ENCODE measurements around the gene UCK1.

Gene UCK1

DNA sequence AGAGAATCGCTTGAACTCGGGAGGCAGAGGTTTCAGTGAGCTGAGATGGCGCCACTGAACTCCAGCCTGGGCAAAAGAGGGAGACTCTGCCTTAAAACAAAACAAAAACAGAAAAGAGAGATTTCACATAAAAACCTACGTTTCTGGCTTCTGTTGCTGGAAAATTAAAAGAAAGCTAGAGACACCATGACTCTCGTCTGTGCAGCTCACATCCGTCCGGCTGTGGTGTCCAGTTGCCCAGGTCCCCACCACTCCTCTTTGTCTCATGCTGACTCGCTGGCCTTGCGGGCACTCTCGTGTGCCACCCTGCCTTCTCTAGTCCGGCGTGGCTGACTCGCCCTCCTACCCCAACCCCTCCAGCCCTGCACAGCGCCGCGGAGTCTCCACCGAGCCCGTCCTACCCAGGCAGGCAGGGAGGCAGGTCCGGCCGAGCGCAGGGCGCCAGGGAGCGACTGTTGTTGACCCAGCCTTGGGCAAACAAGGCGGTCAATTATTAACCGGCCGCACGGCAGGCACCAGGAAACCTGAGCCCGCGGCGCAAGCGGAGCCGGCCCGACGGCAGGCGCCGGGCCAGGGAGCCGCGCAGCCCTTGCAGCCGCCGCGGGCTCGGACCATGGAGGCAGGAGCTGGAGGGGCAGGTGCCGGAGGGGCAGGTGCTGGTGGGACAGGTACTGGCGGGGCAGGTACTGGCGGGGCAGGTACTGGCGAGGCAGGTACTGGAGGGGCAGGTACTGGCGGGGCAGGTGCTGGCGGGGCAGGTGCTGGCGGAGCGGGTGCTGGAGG is 14.1 kb upstream of the UCK1 start, which contains the start of gene PRRT1B:
TSS of gene PRRT1B (plus strand) at position 521 of the 783 bp plus-strand sequence. CDS start at position 614, 93 bp downstream.
- TF ChIP-seq POLR2A (IDR thresholded peaks at IDR 0.05; ENCODE audit: low read depth, low read length) = no peak
- FAIRE-seq (no peak), DNase-seq (ENCODE audit: insufficient read length, low spot score) (no peak)

DNA sequence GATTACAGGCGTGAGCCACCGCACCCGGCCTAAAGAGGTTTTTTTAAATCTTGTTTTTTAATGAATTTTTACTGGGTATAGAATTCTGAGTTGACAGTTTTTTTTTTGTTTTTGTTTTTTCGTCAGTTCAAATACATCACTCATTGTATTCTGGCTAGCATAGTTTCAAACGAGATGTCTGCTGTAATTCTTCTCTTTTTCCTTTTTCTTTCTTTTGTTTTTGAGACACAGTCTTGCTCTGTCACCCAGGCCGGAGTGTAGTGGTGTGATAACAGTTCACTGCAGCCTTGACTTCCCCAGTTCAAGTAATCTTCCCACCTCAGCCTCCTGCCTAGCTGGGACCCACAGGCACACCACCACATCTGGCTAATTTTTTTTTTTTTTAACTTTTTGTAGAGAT is 12.1 kb upstream of the UCK1 start:
- FAIRE-seq (no peak), DNase-seq (ENCODE audit: insufficient read length, low spot score) (no peak)
- TF ChIP-seq POLR2A (IDR thresholded peaks at IDR 0.05; ENCODE audit: low read depth, low read length) = no peak

DNA sequence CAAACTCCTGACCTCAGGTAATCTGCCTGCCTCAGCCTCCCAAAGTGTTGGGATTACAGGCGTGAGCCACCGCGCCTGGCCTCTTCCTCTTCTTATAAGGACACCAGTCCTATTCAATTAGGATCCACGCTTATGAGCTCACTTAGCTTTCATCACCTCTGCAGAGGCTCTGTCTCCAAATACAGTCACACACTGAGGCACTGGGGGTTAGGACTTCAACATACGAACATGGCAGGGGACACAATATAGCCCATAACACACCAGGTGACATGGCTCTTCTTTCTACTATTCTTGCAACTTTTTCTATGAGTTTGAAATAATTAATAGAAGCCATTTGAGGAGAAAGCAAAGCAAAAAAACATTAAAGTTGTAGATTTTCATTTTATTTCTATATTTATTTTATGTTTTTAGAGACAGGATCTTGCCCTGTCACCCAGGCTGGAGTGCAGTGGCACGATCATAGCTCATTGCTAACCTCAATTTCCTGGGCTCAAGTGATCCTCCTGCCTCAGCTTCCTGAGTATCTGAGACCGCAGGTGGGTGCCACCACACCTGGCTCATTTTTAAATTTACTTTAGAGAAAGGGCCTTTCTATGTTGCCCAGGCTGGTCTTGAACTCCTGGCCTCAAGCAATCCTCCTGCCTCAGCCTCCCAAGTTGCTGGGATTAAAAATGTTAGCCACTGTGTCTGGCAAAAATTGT is 8.3 kb upstream of the UCK1 start:
- DNase-seq (ENCODE audit: insufficient read length, low spot score) (no peak), FAIRE-seq (no peak)
- no peak for TF ChIP-seq POLR2A (IDR thresholded peaks at IDR 0.05; ENCODE audit: low read depth, low read length)

DNA sequence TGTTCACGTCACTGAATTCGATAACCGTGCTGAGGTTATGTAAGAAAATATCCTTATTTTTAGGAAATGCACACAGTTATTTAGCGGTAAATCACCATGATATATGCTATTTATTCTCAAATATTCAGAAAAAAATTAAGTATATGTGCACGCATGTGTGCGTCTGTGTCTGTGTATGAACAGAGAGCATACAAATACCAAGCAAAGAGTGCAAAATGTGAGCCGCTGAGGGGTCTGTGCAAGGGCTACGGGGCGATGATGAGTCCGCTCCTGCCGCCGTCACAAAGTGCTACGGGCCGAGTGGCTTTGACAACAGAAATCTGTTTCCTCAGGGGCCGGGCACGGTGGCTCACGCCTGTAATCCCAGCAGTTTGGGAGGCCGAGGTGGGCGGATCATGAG is 6.9 kb upstream of the UCK1 start:
- FAIRE-seq (no peak), DNase-seq (ENCODE audit: insufficient read length, low spot score) (no peak)
- TF ChIP-seq POLR2A (IDR thresholded peaks at IDR 0.05; ENCODE audit: low read depth, low read length) = no peak

DNA sequence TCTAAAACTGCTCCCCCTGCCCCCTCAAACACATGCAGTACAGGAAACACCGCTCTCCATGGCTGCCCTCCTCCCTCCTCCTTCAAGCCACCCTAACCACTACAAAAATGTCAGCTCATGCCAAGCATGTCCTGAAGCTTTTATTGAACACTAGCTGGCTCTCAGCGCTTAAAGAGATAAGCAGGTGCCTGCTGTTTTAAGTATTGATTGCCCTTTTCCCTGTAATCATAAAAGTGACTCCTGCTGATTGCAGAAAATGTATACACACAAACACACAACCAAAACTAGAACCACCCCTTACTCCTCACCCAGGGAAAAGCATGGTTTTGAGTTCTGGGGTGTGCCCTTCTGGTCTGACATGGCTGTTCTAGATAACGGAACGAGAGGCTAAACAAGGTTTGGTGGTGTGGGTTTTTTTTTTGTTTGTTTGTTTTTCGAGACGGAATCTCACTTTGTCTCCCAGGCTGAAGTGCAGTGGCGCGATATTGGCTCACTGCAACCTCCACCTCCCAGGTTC is 3.7 kb upstream of the UCK1 start:
- DNase-seq (ENCODE audit: insufficient read length, low spot score) (no peak), FAIRE-seq (no peak)
- TF ChIP-seq POLR2A (IDR thresholded peaks at IDR 0.05; ENCODE audit: low read depth, low read length) = no peak

DNA sequence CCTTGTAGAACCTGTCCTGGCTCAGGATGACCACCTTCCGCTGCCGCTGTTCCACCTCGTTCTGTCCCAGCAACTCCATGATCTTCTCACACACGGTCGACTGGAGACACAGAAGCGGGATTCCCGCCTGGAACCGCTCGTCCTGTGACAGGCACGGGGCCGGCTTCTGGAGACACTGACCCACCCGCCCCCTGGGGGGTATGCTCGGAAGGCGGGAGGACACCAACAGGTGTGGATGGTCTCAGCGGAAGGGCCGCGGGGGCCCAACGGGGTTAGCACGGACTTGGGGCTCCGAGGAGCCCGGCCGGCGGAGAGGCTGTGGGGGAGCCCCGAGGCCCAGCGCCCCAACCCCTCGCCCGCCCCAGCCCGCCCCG is 530 bp downstream of the UCK1 start:
- no peak for DNase-seq (ENCODE audit: insufficient read length, low spot score)
- FAIRE-seq = no peak

DNA sequence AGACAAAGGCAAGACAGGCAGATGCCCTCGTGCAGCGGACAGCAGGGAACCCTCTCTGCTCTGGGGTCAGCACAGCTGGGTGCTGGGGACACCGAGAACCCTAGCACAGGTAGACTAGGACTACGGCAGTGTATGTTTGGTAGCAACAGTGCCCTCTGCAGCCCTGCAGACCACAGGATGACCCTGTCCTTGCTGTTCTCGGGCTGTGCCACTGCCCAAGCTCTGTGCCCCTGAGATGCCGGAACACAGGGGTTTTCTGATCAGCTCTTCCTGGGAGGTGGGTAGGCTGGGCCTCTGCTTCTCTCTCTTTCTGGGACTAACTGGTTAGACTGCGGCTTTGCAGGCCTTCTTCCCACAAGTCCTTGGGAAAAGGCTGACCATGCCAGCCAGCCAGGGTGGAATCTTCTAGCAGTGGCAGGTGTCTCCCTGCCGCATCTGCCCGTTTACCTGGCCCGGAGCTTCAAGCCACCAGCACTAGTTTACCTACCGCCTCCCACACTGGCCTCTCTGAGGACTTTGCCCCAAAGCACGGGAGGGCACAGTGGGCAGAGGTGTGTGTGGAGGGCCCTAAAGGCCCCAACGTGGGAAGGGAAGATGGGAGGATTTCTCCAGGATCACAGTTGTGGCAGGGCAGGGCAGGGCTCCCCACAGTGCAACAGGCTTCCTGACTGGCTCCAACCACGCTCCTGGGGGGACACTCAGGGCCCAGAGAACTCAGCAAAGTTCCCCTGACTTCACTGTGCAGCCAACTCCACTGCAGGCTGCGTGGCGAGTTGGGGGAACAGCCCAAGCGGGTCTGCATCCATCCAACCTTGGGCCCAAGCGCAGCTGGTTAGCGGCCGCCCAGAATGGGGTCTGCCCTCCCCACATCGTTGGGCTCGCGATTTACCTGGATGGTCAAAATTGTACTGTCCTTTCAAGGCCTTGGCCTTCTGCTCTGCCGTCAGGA is 1.2 kb downstream of the UCK1 start:
- DNase-seq (ENCODE audit: insufficient read length, low spot score) = no peak
- no peak for FAIRE-seq
- TF ChIP-seq POLR2A (IDR thresholded peaks at IDR 0.05; ENCODE audit: low read depth, low read length) = no peak

More for the DNA sequence above, 530 bp downstream of the UCK1 start:
- no peak for TF ChIP-seq POLR2A (IDR thresholded peaks at IDR 0.05; ENCODE audit: low read depth, low read length)

DNA sequence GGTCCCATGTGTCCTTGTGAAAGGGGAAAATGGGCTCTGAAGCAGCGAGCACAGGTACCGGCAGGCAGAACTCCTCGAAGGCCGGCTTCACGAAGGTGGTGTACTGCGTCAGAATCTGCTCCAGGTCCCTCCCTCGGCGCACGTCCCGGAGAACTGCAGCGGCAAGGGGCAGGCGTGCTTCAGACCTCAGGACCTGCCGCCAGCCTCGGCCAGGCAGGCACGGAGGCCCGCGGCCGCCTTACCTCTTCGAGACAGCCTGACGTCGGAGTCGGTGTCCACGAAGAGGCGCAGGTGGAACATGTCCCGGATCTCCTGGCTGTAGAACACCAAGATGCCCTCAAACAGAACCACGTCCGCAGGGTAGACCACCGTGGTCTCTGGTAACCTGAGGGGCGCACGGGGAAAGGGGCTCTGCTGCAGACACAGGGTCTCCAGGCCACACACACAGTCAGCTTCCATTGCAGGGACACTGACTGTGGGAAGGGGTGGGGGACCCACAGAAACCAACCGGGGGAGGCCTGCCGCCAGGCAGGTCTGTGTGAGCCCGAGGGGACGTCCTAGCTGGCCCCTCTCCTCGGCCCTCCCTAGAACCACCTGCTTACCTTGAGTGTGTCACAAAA is 2.1 kb downstream of the UCK1 start:
- DNase-seq (ENCODE audit: insufficient read length, low spot score) = no peak
- no peak for FAIRE-seq
- TF ChIP-seq POLR2A (IDR thresholded peaks at IDR 0.05; ENCODE audit: low read depth, low read length) = no peak

DNA sequence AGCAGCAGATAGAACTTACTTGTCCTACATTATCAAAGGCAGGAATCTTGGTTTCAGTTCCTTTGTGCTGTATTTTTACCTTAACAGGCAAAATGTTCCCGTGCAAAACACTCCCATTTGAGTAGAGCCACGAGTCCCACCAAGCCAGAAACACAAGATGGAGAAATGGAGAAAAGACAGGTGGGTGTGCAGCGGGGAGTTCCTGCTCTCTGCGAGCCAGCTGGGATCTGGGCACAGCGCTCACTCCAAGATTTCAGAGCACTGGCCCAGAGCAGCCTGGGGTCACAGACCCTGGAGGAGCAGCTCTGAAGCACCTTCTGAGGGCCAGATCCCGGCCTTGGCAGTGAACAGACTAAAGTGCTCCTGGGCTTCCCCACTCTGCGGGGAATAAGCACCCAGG is 2.9 kb downstream of the UCK1 start:
- FAIRE-seq (no peak), DNase-seq (ENCODE audit: insufficient read length, low spot score) (no peak)
- TF ChIP-seq POLR2A (IDR thresholded peaks at IDR 0.05; ENCODE audit: low read depth, low read length) = no peak

DNA sequence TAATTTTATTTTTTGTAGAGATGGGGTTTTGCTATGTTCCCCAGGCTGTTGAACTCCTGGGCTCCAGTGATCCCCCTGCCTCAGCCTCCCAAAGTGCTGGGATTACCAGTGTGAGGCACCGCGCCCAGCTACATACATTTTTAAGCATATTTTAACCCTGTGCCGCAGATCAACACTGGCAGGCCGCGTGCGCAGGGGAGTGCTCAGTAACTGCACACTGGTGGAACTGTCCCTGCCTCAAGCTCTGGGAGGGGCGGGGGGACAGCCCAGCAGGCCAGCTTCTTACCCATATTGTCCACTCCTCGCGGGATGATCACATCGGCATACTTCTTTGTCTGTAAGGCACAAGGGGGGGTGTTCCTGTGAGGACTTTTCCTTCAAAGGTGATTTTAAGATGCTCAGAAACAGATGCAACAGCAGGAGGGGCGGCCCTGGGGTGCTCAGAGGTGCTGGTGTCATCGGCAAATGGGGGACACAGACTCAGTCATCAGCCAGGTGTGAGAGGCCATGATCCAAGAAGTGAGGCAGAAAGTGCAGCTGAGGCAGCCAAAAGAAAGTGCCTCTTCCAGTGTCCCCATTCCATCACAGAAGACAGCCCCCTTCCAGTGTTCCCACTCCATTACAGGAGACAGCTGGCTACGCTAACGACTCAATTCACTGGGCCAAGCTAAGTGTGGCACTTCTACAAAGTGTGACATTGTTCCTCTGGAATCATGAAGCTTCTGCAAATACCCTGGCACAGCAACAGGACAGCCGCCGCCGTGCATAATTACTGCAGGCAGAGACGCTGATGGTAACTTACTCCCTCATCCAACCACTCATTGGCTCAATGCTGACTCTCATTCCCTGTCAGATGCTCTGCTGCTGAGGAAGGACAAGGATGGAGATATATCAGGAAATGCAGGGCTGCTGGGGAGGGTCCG is 5.2 kb downstream of the UCK1 start:
- DNase-seq (ENCODE audit: insufficient read length, low spot score) (no peak), FAIRE-seq (no peak)
- TF ChIP-seq POLR2A (IDR thresholded peaks at IDR 0.05; ENCODE audit: low read depth, low read length) = no peak

DNA sequence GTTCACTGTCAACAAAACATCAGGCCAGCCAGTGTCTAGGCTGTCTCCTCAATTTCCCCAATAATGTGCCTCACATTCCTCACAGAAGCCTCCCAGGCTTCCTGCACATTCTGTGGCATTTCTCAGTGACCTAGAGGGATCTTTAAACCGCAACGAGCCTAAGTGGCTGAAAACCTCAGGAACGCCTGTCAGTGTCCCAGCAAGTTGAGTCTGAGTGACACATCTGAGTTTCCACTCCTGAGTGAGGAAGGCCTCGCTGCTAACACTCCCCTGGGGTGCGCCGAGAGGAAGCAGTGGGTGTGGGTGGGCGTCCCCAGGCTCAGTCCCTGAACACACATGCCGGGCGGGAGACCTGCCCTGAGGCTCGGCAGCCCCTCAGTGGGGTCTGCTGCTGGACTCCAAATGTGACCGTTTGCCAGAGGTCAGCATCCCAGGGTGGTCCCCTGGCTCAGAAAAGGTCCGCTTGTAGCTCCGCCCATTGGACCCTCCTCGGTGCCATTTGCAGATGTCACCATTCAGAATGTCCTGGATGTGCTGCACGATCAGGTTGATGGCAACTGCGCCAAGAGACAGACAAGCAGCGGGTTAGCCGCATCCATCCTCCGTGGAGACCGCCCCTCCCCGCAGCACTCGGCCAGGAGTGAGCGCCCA is 6.3 kb downstream of the UCK1 start:
- TF ChIP-seq POLR2A (IDR thresholded peaks at IDR 0.05; ENCODE audit: low read depth, low read length) = no peak
- DNase-seq (ENCODE audit: insufficient read length, low spot score) = no peak
- no peak for FAIRE-seq

Data from H54 (cell line).